HG02642 (cell line): ENCODE results near the gene NPW.
"Not testable (repeated sequence)": the region's sequence is repeated elsewhere in the genome, so short reads cannot be mapped to it uniquely, and the experiment has no call there.

Experiments
- ATAC-seq: cut with Tn5 transposase; IDR thresholded peaks from one replicate; pipeline ENCODE4 v1.9.1; 2021; ENCODE audit warnings: mild to moderate bottlenecking; ENCODE audit not compliant: unreplicated experiment, poor library complexity

The NPW gene

DNA sequence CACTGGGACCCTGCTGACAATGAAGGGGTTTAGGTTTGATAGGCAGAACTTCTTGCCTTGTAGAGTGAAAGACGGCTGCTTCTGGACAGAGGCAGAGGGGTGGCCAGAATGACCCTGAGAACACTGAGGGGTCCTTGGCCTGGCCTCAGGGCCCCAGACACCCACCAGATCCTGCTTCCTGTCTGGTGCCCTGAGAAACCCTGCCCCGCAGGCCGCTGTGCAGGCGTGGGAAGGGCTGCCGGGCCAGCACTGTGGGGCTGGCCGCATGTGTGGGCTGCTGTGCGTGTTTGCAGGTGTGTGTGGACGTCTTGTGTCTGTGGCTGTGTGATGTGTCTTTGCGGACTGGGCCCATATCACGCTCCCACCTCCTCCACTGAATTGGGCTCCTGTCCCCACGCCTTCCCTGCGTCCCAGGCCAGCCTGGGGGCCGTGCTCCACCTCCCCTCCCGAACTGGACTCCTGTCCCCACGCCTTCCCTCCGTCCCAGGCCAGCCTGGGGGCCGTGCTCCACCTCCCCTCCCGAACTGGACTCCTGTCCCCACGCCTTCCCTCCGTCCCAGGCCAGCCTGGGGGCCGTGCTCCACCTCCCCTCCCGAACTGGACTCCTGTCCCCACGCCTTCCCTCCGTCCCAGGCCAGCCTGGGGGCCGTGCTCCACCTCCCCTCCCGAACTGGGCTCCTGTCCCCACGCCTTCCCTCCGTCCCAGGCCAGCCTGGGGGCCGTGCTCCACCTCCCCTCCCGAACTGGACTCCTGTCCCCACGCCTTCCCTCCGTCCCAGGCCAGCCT, 14.5 kb downstream of the NPW start:
- ATAC-seq = not testable (repeated sequence)

DNA sequence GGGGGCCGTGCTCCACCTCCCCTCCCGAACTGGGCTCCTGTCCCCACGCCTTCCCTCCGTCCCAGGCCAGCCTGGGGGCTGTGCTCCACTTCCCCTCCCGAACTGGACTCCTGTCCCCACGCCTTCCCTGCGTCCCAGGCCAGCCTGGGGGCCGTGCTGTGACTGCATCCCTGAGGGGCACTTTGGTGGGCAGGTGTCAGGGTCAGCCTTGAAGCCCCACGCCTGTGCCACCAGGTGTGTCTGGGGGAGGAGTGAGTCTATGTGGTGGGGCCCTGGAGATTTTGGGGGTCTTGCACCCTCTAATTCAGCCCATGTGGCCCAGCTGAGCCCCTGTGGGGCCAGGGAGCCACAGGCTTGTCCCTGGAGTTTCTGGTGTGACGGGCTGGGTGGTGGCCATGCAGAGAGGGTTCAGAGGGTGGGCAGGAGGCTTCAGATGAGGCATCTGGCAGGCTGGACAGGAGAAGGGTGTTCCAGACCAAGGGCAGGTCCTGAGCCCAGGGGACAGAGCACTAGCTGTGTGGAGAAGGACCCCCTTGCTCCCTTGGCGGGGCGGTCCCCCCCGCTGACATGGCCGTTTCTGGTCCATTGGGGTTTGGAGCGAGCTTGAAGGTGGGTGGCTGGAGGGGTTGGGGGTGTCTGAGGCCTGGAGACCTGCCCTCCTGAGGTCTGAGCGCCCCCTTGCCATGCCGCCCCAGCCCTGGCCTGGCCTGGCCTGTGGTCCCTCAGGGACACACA, 15.3 kb downstream of the NPW start:
- ATAC-seq = no peak

DNA sequence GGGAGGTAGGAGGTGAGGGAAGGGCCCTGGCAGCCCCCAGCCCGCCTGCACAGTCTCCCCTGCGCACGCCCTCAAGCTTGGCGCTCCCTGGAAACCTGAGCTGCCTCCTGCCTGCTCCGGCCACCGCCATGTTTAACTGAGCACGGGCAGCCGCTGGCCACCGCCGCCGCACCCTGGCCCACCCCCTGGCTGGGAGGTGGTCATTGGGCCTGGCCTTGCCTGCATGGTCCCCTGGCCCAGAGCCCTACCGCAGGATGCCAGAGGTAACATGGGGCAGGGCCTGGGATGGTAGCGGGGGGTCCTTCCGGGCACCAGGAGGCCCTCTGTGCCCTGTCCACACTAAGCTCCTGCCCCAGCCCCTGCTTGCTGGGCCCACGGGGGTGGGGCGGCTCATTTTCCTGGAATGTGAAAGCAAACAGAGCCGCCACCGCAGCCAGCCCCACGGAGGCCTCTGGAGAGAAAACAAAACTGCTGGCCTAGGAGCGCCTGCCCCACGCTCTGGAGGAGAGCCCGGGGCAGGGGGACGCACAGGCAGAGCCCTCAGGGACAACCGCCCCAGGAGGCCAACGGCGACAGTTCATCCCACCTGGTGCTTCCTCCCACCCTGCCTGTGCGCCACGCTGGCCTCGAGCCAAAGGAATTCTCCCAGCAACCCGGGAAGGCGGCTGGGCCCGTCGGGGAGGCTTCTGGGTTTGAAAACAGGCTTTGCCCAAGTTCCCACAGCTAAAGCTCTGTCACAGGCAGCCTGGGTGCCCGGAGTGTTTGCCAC, 16.0 kb downstream of the NPW start:
- ATAC-seq = no peak

DNA sequence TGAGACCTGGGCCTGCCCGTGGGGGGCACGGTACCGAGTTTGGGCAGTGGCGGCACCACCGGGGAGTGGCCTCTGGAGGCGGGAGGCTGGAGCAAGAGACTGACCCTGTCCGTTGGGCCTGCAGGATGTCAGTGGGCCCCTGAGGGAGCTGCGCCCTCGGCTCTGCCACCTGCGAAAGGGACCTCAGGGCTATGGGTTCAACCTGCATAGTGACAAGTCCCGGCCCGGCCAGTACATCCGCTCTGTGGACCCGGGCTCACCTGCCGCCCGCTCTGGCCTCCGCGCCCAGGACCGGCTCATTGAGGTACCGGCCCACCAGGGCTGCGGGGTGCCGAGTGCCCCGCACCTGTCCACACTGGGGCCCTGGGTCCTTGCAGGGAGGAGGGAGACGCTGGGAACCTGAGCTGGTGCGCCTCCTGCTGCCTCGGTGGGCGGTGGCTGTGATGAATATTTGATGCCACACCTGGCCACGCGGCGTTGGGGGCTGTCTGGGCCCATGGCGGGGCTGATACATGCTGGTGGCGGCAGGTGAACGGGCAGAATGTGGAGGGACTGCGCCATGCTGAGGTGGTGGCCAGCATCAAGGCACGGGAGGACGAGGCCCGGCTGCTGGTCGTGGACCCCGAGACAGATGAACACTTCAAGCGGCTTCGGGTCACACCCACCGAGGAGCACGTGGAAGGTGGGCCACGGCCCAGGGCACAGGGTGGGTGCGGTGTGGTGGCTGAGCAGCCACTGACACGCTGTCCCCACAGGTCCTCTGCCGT, 16.8 kb downstream of the NPW start:
- no peak for ATAC-seq

DNA sequence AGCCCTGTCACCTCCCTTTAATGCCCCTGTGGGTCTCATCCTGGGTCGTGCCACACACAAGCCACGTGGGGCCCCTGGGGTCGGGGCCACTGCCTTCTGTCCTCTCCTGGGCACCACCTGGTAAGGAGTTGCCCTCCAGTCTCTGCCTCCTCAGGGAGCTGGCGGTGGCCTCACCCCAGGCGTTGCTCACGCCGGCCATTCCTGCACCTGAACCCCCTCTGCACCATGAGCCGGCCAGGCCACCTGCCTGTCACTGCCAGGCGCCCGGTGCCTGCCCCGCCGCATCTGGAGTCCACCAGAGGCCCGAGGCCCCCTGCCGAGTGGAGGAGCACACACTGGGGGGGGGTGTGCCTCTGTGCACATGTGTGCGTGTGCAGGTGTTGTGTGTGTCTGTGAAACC, 17.5 kb downstream of the NPW start:
- no peak for ATAC-seq

DNA sequence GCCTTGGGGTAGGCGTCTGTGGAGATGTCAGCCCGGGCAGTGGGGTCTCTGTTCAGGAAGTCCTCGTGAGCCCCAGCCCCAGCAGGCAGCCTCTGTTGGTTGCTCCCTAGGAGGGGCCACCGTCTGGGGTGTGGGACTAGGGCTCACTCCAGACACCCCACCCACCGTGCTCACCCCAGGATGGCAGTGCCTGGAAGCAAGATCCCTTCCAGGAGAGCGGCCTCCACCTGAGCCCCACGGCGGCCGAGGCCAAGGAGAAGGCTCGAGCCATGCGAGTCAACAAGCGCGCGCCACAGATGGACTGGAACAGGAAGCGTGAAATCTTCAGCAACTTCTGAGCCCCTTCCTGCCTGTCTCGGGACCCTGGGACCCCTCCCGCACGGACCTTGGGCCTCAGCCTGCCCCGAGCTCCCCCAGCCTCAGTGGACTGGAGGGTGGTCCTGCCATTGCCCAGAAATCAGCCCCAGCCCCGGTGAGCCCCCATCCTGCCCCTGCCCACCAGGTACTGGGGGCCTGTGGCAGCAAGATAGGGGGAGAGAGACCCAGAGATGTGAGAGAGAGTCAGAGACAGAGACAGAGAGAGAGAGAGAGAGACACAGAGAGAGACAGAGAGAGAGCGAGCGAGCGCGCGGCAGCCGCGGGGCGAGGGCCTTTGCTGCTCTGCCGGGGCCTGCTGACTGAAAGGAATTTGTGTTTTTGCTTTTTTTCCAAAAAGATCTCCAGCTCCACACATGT, 18.2 kb downstream of the NPW start:
- ATAC-seq = no peak

DNA sequence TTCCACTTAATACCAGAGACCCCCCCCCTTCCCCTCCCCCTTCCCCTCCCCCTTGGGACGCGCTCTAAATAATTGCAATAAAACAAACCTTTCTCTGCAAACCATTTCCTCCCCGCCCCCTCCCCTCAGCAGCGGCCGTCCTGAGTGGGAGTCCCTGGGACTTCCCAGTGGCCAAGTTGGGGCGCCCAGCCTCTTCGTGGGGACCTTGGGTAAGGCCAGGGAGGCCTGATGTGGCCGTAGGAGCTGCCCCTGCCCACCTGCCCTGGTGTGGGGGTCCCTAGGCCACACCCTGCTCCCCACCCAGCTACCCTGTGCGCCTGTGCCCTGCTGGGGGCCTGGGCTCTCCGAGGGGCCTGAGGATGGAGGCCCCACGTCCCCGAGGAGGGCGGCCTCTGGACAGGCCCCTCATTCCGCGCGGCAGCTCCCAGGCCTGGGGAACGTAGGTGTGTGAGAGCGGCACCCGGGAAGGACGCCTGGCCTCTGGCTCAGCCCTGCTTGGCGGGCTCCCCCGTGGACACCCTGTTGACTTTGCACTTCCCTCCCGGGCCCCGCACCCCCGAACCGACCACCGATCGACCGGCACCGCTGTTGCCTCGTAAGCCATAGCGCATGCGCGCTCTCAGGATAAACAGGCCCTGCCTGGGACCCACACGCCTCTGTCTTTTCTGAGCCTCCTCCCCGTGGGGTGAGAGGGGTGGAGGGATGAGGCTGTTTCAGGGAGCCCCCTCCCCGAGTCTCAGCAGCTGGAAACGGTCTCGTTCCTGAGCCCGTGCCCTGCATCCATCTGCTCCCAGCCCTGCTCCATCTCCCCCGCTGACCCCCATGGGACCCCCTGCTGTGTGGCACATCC, 19.0 kb downstream of the NPW start:
- no peak for ATAC-seq

DNA sequence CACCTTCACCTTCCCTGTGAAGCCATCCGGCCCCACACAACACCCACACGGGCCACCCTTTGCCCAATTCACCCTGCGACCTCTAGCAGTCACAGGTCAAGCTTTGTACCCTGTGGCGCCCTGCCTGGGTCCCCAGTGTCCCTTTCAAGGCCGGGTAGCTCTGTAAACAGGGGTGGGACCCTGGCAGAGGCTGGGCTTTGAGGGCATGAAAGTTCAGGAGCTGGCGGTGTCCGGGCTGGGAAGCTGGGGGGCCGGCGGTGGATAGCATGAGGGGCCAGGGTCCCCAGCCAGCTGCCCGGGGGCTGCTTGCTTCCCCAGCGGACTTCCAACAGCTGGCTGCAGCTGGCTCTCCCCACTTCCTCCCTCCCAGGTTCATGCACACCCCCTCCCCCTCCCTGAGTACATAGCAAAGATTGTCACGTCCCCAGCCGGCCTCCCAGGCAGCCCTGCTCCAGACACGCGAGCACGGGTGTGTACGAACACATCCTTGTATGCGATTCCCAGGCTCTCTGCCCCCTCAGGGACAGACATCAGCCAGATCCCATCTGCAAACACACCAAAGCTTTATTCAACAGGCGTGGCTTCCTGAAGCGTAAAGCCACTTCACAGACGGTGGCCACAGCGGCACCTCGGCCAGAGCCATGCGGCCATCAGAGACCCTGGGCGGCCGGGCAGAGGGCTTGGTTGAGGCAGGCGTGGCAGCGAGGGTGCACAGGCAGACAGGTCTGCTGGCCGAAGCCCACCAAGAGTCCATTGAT, 19.9 kb downstream of the NPW start:
- ATAC-seq = no peak

DNA sequence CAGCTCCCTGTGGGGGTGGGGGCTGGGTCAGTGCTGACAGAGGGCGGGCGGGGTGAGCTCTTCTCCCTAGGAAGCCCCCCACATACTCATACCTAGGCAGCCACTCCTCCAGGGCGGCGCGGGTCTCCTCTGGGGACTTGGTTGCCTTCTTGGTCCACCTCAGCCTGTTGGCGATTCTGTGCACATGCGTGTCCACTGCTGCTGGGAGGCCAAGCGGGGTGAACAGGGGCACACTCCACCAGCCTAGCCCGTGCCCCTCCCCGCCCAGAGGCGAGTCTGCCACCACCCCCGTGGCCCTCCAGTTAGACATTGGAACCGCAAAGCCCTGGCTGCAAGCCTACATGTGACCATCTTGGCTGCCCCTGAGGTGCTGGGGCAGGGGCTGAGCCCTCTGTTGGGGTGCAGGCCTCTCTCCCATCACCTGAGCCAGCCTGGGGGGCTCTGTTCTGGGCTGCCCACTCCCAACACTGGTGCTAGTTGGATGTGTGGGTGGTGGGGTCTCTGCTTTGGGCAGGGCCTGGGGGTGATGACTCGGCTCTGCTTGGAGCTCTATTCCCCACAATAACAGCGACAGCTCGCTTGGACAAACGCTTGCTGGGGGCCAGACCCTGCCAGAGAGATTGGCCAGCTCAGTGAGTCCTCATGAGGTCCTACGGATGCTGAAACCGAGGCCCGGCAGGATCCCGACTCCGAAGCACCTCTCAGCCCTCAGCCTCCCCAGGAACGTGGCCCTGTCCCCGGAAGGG, 20.6 kb downstream of the NPW start:
- no peak for ATAC-seq

DNA sequence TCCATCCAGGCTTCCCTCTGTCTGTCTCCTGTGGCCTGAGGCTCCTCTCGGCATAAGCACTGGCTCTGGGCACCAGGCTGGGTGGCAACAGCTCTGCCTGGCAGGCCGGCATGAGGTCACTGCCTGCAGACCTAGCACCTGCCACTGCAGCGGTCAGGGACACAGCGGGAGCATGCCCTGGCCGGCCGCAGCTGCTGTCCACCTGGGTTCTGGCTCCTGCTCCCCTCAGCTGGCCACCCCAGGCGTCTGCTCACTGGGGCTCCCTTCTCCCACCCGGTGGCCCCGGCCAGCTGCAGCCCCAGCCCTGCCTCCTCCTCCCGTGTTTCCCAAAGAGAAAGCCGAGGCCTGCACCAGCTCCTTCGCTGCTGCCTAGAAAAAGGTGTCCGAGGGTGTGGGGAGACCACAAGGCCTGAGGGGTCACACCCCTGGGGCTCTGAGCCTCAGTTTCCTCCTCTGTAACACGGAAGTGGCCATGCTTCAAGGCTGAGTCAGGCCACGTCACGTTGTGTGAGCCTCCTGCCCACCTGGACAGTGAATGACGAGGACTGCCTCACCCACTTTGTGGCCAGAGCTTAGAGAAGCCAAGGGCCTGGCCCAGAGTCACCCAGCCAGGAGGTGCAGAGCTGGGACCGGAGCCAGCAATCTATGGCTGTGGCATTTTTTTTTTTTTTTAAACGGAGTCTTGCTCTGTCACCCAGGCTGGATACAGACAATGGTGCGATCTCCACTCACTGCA, 21.4 kb downstream of the NPW start:
- ATAC-seq = no peak

DNA sequence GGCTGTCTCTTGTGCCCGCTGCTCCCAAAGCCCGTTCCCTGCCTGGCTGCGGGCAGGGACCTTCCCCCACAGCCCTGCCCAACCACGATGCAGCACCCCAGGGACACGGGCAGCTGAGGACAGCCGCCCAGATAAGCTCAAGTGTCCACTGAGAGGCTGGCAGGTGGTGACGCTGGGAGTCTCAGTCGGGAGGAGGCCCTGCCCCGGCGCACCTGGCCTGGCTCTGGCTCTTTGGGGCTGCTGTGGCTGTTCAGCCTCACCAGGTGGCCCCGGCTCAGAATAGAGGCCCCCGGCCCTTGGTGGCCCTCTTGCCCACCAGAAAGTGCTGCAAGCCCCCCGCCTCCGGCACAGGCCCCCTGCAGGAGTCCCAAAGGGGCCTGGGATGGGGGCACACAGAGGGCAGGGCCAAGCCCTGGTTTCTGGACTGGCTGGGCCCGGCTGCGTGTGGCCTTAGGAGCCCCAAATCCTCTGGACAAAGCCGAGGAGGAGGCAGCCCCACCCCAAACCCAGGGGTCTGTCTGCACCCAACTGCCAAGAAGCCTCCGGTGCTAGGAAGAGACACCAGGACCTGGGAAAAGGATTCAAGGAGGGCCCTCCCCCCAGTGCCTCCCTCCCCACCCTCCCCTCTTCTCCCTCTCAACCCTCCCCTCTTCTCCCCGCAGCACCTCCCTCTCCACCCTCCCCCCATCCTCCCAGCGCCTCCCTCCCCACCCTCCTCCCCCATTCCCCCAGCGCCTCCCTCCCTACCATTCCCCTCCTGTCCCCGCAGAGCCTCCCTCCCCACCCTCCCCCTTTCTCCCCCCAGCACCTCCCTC, 22.8 kb downstream of the NPW start:
- no peak for ATAC-seq

DNA sequence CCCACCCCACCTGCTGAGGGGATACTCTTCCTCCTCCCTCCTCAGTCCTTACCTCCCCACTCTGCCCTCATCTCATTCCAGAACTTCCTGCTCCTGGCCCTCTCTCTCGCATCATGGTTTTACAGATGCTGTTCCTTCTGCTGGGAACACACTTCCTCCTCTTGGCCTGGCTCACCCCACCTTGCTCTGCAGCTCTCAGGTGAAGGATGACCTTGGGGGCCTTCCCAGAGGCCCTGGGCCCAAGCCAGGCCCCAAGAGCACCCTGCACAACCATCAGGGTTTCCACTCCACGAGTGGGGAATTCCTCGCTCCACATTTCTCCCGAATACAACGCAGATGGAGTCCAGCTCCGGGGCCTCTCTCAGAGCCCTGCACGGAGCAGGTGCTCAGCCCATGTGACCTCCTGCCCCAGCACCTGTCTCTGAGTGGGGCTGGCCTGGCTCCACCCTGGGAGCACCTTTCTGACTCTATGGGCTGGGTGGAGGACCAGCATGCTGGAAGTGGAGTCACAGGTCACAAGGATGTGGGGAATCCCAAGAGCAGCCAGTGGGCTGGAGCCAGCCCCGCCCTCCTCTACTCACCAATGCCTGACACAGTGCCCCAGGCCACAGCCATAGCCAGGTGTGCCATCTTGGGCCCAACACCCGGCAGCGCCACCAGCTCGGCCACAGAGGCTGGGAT, 23.5 kb downstream of the NPW start:
- no peak for ATAC-seq

DNA sequence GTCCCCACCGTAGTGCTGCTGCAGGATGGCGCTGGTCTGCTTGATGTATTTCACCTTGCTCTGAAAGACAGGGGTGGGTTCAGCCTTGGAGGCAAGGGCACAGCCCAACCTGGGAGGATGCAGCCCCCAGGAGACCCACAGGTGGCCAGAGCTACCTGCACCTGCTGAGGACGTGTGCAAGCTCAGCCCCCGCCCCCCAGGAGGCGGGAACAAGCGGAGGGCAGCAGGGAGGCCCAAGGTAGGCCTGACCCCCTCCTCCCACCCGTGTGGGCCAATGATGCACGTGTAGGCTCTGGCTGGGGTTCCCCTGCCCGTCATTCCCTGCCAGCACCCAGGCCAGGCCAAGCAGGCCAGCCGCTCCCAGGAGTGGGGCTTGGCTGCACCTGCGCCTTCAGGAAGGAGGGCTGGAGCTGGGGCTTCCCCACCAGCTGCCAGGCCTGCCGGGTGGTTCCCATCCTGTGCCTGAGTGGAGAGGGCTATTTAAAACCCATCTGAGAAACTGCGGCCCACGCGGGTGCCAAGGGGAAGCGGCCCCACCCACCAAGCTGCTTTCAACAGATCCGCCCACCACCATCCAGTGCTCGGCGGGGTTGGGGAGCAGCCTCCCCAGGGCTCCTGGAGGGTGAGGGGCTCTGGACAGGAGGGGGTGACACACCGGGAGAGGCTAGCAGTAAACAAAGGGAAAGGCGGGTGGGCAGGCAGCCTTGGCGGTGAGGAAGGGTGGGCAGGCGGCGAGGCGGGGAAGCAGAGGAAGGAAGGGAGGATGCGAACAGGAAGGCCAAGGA, 24.3 kb downstream of the NPW start:
- ATAC-seq = no peak

DNA sequence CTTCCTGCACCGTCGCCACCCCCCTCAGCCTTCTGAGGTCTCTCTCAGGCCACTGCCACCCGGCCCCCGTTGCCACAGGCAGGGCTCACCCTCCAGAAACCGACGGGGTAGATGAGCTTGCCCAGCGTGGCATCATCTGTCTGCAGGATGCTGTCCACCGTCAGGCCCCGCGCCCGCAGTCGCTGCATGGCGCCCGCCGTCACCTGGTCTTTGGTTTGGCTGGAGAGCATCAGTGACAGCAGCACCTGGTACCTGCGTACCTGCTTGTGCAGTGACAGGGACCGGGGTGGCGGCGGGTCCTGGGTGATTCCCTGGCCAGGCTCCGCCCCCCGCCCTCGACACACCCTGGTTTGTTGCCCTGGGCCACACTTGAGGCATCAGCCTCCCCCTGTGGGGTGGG, 25.0 kb downstream of the NPW start:
- no peak for ATAC-seq
